Caco-2 (cell line): Measurements from ENCODE around the gene STEAP4. TPM values are rescaled to one million over a fixed set of nuclear protein-coding genes. Genes with fewer than 3 reads are reported as not detected.

Experiments used
- BruUV-seq: library from RNA; stranded (reverse); fragments of 400-500 nt; replicated peaks from 2 replicates; lab custom pipeline; 2021; lab: Mats Ljungman, UMichigan
- CTCF ChIA-PET: fragments of 300-600 bp; sonication (Branson Sonifier 250); formaldehyde crosslinking; loops from one replicate; lab custom pipeline; 2022; ENCODE audit warnings: antibody characterized with exemption; lab: Charles Lee
- POLR2A ChIA-PET: fragments of 300-600 bp; sonication (Branson Sonifier 250); formaldehyde crosslinking; loops from one replicate; lab custom pipeline; 2022; ENCODE audit warnings: antibody characterized with exemption; lab: Charles Lee
- DNase-seq, 2 experiments: peaks; one replicate each; pipeline versions ENCODE4 v3.0.0 to v3.0.0-alpha.2; 2020 to 2022
- H3K27me3 ChIP-seq: replicated peaks from 2 replicates; pipeline ENCODE4 v1.6.0; 2011; ENCODE audit warnings: low read length; ENCODE audit not compliant: control insufficient read depth, insufficient read depth
- H3K36me3 ChIP-seq: 2 replicates; pipeline ENCODE4 v1.5.1; 2011; ENCODE audit warnings: low read length; ENCODE audit not compliant: control insufficient read depth, insufficient read depth
- H3K4me1 ChIP-seq: fragments of 250-450 bp; sonication (Bioruptor Pico); 2 replicates; pipeline ENCODE4 v1.5.1; 2020; ENCODE audit warnings: mild to moderate bottlenecking
- H3K4me3 ChIP-seq: 2 replicates; pipeline ENCODE4 v1.5.1; 2011; ENCODE audit warnings: low read depth, mild to moderate bottlenecking, control low read depth, low read length
- H3K9me3 ChIP-seq: fragments of 250-450 bp; sonication (Bioruptor Pico); 2 replicates; pipeline ENCODE4 v1.5.1; 2020; ENCODE audit warnings: mild to moderate bottlenecking, moderate library complexity
- H3K27ac Mint-ChIP-seq: one replicate; pipeline ENCODE4 v1.8.0; 2022; ENCODE audit warnings: mixed read lengths; ENCODE audit not compliant: unreplicated experiment
- H3K27me3 Mint-ChIP-seq: one replicate; pipeline ENCODE4 v1.8.0; 2022; ENCODE audit warnings: mixed read lengths; ENCODE audit not compliant: insufficient read depth, unreplicated experiment
- H3K36me3 Mint-ChIP-seq: one replicate; pipeline ENCODE4 v1.8.0; 2022; ENCODE audit warnings: mild to moderate bottlenecking, mixed read lengths; ENCODE audit not compliant: insufficient read depth, unreplicated experiment
- H3K4me1 Mint-ChIP-seq: one replicate; pipeline ENCODE4 v1.8.0; 2022; ENCODE audit warnings: low read depth, mixed read lengths; ENCODE audit not compliant: unreplicated experiment
- H3K4me3 Mint-ChIP-seq: one replicate; pipeline ENCODE4 v1.8.0; 2022; ENCODE audit warnings: mild to moderate bottlenecking, moderate library complexity, mixed read lengths; ENCODE audit not compliant: unreplicated experiment
- H3K9me3 Mint-ChIP-seq: one replicate; pipeline ENCODE4 v1.8.0; 2022; ENCODE audit warnings: mixed read lengths; ENCODE audit not compliant: unreplicated experiment
- CTCF ChIP-seq, 2 experiments: fragments of 200-600 bp in 1 of 2; IDR thresholded peaks; 1 replicate in 1 of 2; 2 replicates in 1 of 2; pipeline versions ENCODE4 v1.5.1 to v1.8.0; 2011 to 2022; ENCODE audit warnings: antibody characterized with exemption in 1 of 2, control low read depth in 1 of 2, inconsistent platforms in 1 of 2, low read depth in 1 of 2, low read length in 1 of 2, mild to moderate bottlenecking in 1 of 2, moderate library complexity in 1 of 2; ENCODE audit not compliant: insufficient read depth in 1 of 2, severe bottlenecking in 1 of 2, unreplicated experiment in 1 of 2
- intact Hi-C: fragments of 100-400 bp; cut with micrococcal nuclease; formaldehyde crosslinking; loops from one replicate; pipeline ENCODE4 v1.10.0; 2022; ENCODE audit not compliant: unreplicated experiment
- total RNA-seq: library from RNA; stranded (reverse); gene quantifications from 2 replicates; pipeline ENCODE4 v1.2.3, GENCODE V29; 2022

Gene STEAP4
- total RNA-seq, 1 experiment from 2014 or later = not detected

- Histone ChIP-seq H3K4me3 (no peak overlapping the region), H3K4me1 (peaks cover 16% of the 10 kb centered on the region), H3K9me3 (no peaks in the 10 kb centered on the region), H3K36me3 (no peaks in the 10 kb centered on the region), H3K27me3 (no peaks in the 10 kb centered on the region)
- Mint-ChIP-seq H3K27me3 (no peaks in the 10 kb centered on the region), H3K4me1 (no peaks in the 10 kb centered on the region), H3K9me3 (no peaks in the 10 kb centered on the region), H3K27ac (no peak overlapping the region), H3K4me3 (no peak overlapping the region), H3K36me3 (no peaks in the 10 kb centered on the region)
- ChIA-PET POLR2A (no interaction called here), CTCF (no interaction called here)
- no peak for DNase-seq
- no peak for TF ChIP-seq CTCF (IDR thresholded peaks at IDR 0.05; ENCODE audit: insufficient read depth in 1 of 2, low read depth in 1 of 2, low read length in 1 of 2, severe bottlenecking in 1 of 2, unreplicated experiment in 1 of 2)
- intact Hi-C loops = no loop called here
- BruUV-seq = no TSS peak
Observed at GRCh38 chr7:88289564-88290025, 17.1 kb downstream of the STEAP4 start.

DNA sequence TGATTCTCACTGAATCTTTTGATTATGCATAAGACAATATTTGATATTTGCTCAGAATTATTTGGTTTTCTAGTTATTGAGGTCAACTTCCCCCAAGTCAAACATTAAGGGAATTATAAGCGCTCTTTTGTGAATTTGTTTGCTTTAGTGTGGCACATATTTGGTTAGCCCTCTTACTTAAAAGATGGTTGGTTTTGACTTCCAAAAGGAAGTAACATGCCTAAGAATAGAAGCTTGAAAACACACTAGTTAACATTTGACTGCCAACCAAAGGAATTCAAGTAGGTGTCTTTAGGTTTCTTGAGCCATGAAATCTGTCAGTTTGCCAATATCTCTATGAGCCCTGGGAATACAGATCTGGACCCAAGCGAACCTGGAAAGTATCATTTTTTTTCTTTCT lies 24.9 kb downstream of the STEAP4 start:
- Mint-ChIP-seq H3K4me3 (no peak overlapping the region), H3K27ac (no peak overlapping the region), H3K9me3 (no peaks in the 10 kb centered on the region), H3K36me3 (no peaks in the 10 kb centered on the region), H3K4me1 (no peaks in the 10 kb centered on the region), H3K27me3 (no peaks in the 10 kb centered on the region)
- H3K4me3 ChIP-seq = no peak overlapping the region
- ChIA-PET CTCF (no interaction called here), POLR2A (no interaction called here)
- no peak for DNase-seq
- no TSS peak for BruUV-seq
- no peaks in the 10 kb centered on the region for H3K4me1 ChIP-seq
- intact Hi-C loops = no loop called here
- no peaks in the 10 kb centered on the region for H3K27me3 ChIP-seq
- no peaks in the 10 kb centered on the region for H3K36me3 ChIP-seq
- no peak for TF ChIP-seq CTCF (IDR thresholded peaks at IDR 0.05; ENCODE audit: insufficient read depth in 1 of 2, low read depth in 1 of 2, low read length in 1 of 2, severe bottlenecking in 1 of 2, unreplicated experiment in 1 of 2)
- H3K9me3 ChIP-seq = no peaks in the 10 kb centered on the region

- no peak for TF ChIP-seq CTCF (IDR thresholded peaks at IDR 0.05; ENCODE audit: insufficient read depth in 1 of 2, low read depth in 1 of 2, low read length in 1 of 2, severe bottlenecking in 1 of 2, unreplicated experiment in 1 of 2)
- no peak overlapping the region for H3K4me3 ChIP-seq
- DNase-seq = no peak
- no peaks in the 10 kb centered on the region for H3K36me3 Mint-ChIP-seq
- H3K27ac Mint-ChIP-seq = no peak overlapping the region
- POLR2A ChIA-PET = no interaction called here
- H3K4me3 Mint-ChIP-seq = no peak overlapping the region
- H3K4me1 Mint-ChIP-seq = no peaks in the 10 kb centered on the region
- intact Hi-C loops = no loop called here
- H3K4me1 ChIP-seq = no peaks in the 10 kb centered on the region
- H3K9me3 Mint-ChIP-seq = no peaks in the 10 kb centered on the region
- BruUV-seq = no TSS peak
- H3K27me3 Mint-ChIP-seq = no peaks in the 10 kb centered on the region
- H3K27me3 ChIP-seq = no peaks in the 10 kb centered on the region; the same call in 1 of the 2 replicates
- no peaks in the 10 kb centered on the region for H3K9me3 ChIP-seq
- no peaks in the 10 kb centered on the region for H3K36me3 ChIP-seq
- CTCF ChIA-PET = no interaction called here
Observed at GRCh38 chr7:88280801-88281200, 25.9 kb downstream of the STEAP4 start.
